ENCODE data around the gene TSR3.

TSR3 gene

DNA sequence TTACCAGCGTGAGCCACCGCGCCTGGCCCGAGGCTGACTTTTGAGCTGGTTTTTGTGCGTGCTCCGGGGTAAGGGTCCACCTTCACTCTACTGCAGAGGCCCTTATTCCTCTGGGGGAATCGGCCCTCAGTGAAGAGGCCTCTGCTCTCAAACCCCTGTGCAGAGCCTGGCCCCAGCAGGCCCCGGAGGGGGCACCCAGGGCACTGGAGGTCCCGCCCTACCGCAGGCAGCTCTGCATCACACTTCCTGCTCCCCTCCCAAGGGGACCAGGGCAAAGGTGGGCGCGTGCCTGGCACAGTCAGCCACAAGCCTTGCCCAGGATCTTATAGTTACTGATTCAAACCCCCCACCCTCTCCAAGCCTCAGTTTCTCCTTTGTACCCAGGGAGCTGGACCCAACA is 45.9 kb downstream of the TSR3 start:
- DNase-seq, result no peak

GRCh38 chr16:1301562-1301961 is 50.1 kb downstream of the TSR3 start:
- DNase-seq, result no peak

DNA sequence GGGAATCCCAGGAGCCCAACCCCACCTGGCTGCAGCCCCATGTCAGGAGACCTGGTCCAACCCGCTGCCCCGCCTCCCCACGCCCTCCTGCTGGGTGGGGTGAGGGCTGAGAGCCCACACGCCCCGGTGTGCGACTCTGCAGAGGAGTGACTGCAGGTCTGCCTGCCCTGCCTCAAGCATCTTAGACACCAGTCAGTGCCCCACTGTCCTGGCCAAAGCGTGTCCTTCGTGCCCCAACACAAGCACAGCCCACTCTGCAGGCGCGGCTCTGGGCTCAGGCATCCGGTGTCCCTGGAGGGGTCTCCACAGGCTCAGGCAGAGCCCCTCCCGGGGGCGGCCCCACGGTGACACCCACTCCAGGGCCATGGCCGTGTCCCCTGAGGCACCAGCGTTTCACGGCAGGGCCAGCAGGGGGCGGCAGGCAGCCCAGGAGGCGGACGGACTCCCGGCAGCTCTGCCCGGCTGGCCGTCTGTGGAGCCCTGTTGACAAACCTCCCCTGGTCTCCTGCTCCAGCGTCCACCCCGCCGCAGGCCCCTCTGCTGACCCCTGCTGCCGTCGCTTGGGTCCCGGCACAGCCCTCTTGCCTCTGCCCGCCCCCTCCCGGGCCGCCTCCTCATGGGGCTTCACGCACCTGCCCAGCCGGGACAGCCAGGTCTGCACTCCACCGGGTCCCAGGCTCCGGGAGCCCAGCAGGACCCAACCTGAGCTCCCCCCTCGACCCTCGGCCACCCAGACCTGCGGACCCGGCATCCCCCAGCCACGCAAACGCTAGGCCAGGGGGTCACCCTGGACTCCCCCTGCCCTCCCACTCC is 50.8 kb downstream of the TSR3 start:
- no peak for DNase-seq

DNA sequence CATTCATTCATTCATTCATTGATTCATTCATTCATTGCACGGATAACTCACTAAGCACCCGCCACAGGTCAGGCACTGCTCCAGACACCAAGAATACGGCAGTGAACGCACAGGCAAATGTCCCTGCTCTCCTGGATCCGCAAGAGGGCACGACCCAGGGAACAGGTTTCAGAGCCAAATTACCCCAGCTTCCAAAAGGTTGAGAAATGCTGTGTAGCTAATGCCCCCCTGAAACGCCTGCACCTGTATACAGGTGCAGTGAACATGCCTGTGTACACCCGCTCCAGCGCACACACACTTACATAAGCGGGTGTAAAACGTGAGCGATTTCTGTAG is 51.8 kb downstream of the TSR3 start:
- DNase-seq, result no peak
